Measurements from ENCODE around the gene CORO2B.
"Not testable (repeated sequence)": the region's sequence is repeated elsewhere in the genome, so short reads cannot be mapped to it uniquely, and the experiment has no call there.

The CORO2B gene

DNA sequence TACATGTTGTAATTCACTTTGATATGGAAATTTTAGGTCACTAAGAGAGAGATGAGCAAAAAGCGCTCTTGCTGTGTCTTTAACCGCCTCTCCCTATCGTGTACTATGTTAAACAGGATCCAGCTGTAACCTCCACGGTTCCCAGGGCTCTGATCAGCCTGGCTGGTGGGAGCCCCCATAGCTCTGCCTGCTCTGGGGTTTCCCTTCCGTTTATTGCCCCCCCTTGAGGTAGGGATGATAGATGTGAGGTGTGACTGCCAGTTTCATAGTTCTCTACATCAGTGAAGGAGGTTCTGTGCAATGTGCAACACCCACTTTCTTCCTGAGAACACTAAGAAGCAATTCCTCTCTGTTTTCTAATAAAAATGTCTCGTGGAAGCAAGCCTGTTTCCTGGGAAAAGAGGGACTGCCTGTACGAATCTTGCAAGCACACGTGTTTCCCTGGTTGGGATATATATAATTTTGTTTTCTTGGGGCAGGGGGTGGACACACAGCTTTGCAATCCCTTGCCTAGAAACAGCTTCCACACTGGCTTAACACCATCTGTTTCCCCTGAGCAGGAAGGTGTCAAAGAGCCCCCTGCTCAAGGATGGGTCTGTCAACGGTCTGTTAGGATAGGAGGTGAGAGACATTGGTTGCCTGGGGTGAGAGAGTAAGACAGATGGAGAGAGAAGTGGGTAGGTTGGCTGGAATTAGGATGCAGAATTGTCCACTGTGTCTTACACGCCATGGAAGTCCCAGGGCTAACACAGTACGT lies 23.8 kb downstream of the CORO2B start:
- DNase-seq (ENCODE audit: low read depth): no peak
- H3K4me3 ChIP-seq (ENCODE audit: low read depth, low read length): no peak overlapping the region
- no peak for TF ChIP-seq CTCF (conservative IDR thresholded peaks at IDR 0.05; ENCODE audit: low read depth, low read length)

DNA sequence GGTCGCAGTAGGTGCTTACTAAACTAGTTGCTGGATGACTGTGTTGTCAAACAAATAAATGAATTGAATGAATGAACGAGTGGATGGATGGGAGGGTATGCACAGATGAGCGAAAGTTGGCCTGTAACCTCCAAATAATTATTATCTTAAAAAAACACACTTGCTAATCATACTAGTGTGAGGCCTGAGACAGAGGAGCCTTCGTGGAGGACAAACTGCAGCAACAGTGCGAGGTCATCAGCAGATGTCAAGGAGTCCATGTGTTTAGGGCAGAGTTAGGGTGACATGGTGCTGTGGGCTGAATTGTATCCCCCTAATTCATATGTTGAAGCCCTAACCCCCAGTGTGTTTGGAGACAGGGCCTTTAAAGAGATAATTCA lies 24.4 kb downstream of the CORO2B start:
- DNase-seq (ENCODE audit: low read depth): no peak
- TF ChIP-seq CTCF (conservative IDR thresholded peaks at IDR 0.05; ENCODE audit: low read depth, low read length): no peak

GRCh38 chr15:68603951-68604350 lies 25.2 kb downstream of the CORO2B start:
- no peak for TF ChIP-seq CTCF (conservative IDR thresholded peaks at IDR 0.05; ENCODE audit: low read depth, low read length)
- no peak overlapping the region for H3K4me3 ChIP-seq (ENCODE audit: low read depth, low read length)
- peak; percentile 43 for DNase-seq (ENCODE audit: low read depth)

More for the DNA sequence above, 24.4 kb downstream of the CORO2B start:
- no peak overlapping the region for H3K4me3 ChIP-seq (ENCODE audit: low read depth, low read length)

DNA sequence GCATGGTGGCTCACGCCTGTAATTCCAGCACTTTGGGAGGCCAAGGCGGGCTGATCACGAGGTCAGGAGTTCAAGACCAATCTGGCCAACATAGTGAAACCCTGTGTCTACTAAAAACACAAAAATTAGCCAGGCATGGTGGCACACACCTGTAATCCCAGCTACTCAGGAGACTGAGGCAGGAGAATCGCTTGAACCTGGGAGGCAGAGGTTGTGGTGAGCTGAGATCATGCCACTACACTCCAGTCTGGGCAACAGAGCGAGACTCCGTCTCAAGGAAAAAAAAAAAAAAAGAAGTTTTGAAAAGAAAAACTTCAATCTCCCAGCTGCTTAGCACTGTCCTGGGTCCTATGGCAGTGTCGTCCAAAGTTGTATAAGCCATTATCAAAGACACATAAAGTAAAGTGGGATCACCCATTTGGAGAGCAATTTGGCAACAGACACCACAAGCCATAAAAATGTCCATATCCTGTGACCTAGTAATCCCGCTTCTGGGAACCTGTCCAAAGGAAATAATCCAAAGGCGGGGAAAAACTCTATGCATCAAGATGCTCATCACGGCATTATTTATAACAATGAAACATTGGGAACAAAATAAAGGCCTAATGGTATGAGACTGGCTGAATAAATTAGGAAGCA lies 26.2 kb downstream of the CORO2B start:
- H3K4me3 ChIP-seq (ENCODE audit: low read depth, low read length): not testable (repeated sequence)
- peak; percentile 80 for DNase-seq (ENCODE audit: low read depth)

DNA sequence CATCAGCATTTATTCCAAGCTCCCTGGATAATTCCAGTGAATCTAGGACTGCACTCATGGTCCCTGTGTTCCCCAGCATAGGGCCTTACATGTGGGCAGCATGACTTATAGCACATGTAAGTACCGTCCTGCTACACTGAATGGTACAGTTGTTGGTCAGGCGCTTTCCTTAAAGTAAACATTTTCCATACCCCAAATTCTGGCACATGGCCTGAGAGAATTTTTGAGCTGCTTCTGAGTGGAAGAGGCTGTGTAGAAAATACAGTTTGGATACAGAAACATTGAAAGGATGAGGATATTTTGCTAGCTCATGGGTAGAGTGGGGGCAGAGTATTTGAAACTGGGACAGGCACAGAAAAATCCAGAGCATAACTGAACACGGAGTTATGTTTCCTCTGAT lies 27.6 kb downstream of the CORO2B start:
- peak; percentile 29 for DNase-seq (ENCODE audit: low read depth)
- H3K4me3 ChIP-seq (ENCODE audit: low read depth, low read length): no peak overlapping the region
- no peak for TF ChIP-seq CTCF (conservative IDR thresholded peaks at IDR 0.05; ENCODE audit: low read depth, low read length)

DNA sequence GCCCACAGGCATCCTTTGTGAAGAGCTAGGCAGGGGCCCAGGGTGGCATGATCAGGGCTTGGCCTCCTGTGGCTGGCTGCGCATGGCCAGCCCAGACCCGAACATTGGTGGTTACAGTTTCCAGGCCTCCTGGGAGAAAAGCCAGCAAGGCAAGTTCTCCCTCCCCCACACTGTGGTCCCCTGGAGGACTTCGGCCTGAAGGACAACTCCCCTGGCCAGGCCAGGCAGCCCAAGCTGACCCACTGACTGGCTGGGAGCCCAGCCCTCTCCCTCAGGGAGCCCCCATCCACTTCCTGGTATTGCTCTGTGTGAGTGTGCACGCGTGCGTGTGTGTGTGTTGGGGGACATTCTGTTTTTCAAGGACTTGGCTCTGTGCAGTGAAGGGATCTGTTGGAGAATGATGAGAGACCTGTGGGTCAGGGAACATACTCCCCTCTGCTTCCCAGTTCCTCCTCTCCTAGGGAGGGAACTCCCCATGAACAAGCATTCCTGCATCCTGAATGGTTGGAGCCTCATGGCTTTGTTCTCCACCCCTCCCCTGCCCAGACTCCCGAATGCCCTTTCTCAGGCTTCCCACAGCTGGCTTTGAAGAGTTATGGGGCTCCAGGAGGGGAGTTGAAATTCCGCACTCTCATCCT lies 29.5 kb downstream of the CORO2B start:
- no peak overlapping the region for H3K4me3 ChIP-seq (ENCODE audit: low read depth, low read length)
- TF ChIP-seq CTCF (conservative IDR thresholded peaks at IDR 0.05; ENCODE audit: low read depth, low read length): no peak
- peak; percentile 81 for DNase-seq (ENCODE audit: low read depth)

DNA sequence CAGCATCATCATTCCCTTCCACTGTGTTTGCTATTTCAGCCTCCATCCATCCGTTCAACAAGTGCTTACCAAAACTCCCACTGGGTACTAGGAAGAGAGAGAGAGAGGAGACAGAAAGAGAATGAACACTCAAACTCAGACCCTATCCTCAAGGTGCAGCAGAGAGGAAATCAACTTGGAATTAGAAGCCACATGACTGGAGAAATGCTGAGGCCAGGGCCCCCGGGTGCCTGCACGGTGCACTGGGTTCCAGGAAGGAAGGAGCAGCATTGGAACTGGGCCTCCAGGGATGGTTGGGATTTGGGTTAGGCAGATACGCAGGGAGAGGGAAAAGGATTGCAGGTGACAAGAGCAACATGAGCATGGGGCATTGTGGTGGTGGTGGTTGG lies 30.0 kb downstream of the CORO2B start:
- TF ChIP-seq CTCF (conservative IDR thresholded peaks at IDR 0.05; ENCODE audit: low read depth, low read length): no peak
- no peak for DNase-seq (ENCODE audit: low read depth)
- no peak overlapping the region for H3K4me3 ChIP-seq (ENCODE audit: low read depth, low read length)

Data from choroid plexus epithelial cell (primary cell).